HPDE6-E6E7 (cell line): ENCODE measurements around the gene P2RY8.
"Not testable (repeated sequence)": the region's sequence is repeated elsewhere in the genome, so short reads cannot be mapped to it uniquely, and the experiment has no call there.

ENCODE experiments used
- DNase-seq: peaks from one replicate; pipeline ENCODE4 v3.0.0; 2011; ENCODE audit warnings: missing footprints; ENCODE audit errors: extremely low spot score

Gene P2RY8

DNA sequence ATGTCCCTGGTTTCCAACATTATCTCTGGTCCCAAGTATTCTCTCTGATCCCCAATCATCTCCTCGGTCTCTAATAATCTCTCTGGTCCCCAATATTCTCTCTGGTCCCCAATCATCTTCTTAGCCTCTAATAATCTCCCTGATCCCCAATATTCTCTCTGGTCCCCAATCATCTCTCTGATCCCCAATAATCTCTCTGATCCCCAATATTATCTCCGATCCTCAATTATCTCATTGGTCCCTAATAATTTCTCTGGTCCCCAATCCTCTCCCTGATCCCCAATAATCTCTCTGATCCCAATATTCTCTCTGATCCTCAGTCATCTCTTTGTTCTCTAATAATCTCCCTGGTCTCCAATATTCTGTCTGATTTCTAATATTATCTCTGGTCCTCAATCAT is 16.6 kb downstream of the P2RY8 start:
- no peak for DNase-seq

DNA sequence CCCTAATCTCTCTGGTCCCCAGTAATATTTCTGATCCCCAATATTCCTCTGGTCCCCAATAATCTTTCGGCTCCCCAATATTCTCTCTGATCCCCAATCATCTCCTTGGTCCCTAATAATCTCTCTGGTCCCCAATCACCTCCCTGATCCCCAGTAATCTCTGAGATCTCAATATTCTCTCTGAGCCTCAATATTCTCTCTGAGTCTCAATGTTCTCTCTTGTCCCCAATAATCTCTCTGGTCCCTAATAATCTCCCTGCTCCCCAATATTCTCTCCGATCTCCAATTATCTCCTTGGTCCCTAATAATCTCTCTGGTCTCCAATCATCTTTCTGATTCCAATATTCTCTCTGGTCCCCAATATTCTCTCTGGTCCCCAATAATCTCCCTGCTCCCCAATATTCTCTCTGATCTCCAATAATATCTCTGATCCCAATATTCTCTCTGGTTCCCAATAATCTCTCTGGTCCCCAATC is 17.9 kb downstream of the P2RY8 start:
- DNase-seq, result no peak

DNA sequence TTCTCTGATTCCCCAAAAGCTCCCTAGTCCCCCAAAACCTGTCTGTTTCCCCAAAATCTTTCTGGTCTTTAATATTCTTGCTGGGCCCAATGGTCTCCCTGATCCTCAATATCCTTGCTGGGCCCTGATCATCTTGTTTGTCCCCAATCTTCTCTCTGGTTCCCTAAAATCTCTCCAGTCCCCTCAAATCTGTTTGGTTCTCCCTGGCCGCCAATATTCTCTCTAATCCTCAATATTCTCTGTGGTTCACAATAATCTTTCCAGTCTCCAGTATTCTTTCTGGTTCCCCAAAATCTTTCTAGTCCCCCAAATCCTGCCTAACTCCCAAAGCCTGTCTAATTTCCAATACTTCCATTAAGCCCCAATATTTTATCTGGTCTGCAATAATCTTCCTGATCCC is 18.5 kb downstream of the P2RY8 start:
- DNase-seq, result no peak

DNA sequence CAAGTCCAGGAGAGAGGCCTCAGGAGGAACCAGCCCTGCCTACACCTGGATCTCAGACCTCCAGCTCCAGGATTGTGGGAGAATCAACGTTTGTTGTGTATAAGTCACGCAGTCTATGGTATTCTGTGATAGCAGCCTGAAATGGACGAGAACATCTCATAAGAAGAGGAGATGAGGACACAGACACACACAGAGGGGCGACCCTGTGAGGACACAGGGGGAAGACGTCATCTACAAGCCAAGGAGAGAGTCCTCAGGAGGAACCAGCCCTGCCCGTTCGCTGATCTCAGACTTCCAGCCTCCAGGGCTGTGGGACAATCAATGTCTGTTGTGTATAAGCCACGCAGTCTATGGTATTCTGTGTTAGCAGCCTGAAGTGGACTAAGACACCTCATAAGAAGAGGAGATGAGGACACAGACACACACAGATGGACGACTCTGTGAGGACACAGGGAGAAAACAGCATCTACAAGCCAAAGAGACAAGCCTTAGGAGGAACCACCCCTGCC is 20.3 kb downstream of the P2RY8 start:
- no peak for DNase-seq

- no peak for DNase-seq
Observed at GRCh38 chrX:1511829-1512228, 25.2 kb downstream of the P2RY8 start.

DNA sequence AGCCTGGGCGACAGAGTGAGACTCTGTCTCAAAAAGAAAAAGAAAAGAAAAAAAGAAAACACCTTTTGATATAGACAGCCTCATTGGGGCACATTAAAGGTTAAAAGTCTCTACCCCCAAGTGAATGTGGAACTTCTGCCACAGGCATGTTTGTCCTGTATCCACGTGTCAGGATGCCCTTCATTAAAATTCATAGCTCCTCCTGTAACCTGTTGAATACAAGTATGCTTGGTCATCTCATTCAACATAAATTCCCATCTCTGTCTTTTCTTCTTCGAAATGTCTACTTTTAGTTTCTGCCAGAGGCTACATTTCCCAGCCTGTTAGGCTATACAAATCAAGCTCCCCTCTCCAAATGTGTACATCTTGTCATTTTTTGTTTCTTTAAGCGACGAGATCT is 25.8 kb downstream of the P2RY8 start:
- no peak for DNase-seq

DNA sequence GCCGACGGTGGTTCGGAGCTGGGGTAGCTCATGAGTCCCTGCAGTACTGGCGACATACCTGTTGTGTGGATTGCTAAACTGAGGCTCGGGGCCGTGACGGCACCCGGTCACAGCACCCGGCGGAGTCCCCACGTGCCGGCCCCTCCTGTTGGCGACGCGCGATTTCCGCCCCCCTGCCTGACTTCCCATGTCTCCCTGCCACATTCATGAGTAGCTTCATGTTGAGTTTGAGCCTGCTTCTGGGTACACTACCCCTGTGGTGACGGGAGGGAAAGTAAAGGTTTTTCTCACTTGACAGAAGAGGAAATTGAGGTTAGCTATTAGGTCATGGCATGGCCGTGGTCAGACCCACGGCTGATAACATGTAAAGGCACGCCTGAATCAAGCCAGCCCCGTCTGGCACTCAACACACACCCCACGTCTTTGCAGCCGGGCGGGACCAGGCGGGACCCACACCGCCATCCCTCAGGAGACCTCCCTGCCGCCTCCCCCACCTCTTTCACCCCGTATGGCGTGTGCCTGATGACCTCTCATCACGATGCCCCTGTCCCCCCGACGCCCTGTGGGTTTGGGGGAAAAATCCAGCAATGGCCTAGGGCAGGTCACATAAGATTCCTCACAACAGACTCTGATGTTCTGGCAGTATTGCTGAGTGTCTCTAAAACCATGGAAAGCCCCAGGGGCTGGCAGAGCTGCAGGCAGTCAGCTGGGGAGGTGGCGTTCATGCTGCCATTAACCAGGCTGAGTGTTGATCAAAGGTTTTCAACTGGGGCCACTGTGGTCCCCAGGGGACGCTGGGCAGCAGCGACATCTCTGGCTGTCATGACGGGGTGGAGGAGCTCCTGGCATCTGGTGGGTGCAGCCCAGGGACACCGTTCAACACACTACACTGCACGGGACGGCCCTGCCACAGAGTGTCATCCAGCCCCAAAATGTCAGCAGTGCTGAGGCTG is 29.2 kb downstream of the P2RY8 start:
- no peak for DNase-seq

DNA sequence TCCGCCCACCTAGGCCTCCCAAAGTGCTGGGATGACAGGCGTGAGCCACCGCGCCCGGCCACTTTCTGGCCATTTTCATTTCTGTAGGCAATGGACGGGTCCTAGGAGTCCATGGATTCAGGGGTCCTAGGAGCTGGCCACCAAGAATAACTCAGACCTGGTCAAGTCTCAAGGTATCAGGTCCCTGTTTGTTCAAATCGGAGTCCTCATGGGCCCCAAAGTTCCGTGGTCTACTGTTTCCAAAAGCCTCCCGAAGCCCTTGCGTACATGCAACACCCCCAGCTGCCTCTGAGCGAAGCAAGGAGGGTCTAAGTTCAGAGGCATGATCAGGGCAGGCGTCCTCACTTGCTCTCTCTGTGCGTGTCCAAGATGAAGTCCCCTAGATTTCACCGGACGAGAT is 30.1 kb downstream of the P2RY8 start:
- DNase-seq, result no peak

GRCh38 chrX:1502853-1503252 is 34.1 kb downstream of the P2RY8 start:
- DNase-seq, result no peak

- DNase-seq, result no peak
Observed at GRCh38 chrX:1502241-1502640, 34.7 kb downstream of the P2RY8 start.

- no peak for DNase-seq
Observed at GRCh38 chrX:1500701-1501624, 36.0 kb downstream of the P2RY8 start.

DNA sequence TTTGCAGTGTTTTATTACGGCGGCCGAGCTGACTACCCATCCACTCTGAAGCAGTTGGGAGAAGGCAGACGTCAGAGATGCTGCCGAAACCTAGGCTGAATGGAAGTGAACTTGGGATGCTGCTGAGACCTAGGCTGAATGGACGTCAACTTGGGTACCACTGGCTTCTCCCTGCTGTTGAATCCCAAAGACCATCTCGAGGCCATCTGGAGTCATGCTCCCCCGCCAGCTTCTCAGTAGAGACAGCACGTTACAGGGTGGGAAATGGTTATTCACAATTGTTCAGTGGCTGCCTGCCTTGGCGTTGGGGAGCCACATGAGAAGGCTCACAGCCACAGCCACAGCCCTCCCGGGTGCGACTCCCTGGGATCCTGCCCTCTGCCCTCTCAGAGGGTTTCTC is 40.9 kb downstream of the P2RY8 start:
- DNase-seq, result no peak

DNA sequence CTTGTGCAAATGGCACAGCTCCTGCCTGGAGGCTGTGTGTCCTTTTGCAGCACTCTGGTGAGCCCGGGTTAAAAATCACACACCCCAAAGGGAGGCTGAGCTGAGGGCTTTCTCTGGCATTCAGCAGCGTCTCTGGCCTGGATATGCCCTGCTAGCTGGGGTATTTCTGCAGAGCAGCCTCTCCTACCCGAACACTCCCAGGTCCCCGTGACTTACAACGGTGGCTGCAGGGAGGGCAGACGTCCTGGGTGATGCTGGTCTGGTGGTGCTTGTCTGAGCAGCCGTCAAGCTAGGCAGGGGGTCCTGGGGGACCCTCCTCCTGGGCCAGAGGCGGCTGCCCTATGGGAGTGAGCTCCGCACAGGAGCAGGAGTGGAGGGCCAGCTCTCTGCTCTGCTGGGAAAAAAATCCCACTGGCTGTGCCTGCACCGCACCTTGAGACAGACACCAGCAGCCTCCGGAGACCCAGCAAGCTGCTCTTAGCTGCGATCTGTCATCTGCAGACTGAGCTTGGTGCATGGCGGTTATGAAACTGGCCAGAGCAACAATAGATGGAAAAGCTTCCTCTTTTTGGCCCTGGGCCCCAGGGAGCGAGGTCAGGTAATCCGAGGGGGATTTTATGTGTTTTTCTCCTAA is 43.0 kb downstream of the P2RY8 start:
- no peak for DNase-seq

DNA sequence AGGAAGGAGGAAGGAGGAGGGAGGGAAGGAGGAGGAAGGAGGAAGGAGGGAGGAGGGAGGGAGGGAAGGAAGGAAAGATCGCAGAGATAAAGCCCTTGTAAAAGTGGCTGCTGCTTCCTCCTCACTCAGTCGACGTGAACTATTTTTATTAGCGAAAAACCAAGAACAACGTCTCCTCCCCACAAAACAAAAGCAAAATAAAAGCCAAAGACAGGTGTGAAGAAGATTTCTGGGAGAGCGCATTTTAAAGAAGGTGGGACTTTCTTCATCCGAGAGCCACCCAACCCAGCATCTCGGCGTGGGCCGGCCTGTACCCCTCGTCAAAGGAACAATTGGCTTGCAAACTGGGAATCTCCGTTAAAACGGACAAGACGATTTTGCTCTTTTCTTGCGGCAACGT is 43.6 kb downstream of the P2RY8 start:
- DNase-seq, result no peak

DNA sequence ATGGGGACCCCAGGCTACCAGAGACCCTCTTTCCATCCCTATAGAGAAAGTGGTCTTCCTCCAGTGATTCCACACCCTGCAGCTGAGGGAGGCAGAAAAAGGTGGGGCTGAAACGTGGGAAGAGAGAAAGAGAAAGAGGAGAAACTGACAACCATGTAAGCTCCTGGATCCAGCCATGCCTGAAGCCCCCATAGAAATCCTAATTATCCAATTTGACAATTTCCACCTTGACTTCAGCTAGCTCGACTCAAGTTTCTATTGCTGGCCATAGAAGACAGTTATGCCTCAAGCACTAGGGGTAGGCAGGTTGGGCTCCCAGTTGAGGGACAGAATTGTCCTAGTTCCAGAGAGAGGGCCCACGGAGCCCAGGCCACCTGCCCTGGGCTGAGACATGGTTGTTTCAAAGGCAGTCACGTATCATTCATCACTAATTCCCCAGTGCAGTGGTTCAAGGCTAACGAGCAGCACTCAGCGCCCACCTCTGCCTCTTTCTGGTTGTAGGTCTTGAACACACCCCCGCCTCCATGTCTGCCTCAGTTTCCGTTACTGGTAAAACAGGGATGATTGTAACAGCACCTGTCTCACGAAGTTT is 44.5 kb downstream of the P2RY8 start:
- no peak for DNase-seq

DNA sequence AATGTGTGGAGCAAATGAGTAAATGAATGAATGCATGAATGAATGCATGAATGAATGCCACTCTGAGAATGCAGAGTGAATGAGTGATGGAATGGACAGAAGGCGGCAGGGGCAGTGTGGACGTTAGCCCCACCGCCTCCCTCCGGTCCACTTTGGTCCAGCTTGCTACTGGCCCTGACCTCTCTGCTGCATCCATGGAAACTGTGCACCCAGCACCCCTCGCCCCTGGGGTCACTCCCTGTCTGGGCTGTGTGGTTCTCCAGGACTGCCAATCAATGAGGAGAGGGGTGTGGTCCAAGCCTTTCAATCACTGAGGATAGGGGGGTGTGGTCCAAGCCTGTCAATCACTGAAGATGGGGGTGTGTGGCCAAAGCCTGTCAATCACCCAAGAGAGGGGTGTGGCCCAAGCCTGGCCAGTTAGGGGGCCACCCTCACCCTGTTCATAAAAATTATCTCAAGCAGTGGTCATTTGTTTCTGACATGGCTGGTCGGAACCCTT is 45.1 kb downstream of the P2RY8 start:
- no peak for DNase-seq

- DNase-seq, result not testable (repeated sequence)
Observed at GRCh38 chrX:1491248-1491647, 45.7 kb downstream of the P2RY8 start.

DNA sequence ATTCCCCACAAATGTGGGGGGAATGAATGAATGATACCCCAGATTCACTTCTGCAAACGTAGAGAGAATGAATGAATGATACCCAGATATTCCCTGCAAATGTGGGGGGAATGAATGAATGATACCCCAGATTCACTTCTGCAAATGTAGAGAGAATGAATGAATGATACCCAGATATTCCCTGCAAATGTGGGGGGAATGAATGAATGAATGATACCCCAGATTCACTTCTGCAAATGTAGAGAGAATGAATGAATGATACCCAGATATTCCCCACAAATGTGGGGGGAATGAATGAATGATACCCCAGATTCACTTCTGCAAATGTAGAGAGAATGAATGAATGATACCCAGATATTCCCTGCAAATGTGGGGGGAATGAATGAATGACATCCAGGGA is 46.3 kb downstream of the P2RY8 start:
- not testable (repeated sequence) for DNase-seq

GRCh38 chrX:1489354-1489753 is 47.6 kb downstream of the P2RY8 start:
- DNase-seq, result not testable (repeated sequence)

DNA sequence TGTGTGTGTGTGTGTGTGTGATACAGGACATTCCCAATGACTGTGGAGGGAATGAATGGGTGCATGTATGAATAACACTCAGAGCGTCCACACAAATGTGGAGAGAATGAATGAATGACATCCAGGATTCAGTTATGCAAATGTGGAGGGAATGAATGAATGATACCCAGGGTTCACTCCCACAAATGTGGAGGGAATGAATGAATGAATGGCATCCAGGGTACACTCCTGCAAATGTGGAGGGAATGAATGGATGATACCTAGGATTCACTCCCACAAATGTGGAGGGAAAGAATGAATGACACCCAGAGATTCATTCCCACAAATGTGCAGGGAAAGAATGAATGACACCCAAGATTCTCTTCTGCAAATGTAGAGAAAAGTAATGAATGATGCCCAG is 48.2 kb downstream of the P2RY8 start:
- DNase-seq, result no peak

DNA sequence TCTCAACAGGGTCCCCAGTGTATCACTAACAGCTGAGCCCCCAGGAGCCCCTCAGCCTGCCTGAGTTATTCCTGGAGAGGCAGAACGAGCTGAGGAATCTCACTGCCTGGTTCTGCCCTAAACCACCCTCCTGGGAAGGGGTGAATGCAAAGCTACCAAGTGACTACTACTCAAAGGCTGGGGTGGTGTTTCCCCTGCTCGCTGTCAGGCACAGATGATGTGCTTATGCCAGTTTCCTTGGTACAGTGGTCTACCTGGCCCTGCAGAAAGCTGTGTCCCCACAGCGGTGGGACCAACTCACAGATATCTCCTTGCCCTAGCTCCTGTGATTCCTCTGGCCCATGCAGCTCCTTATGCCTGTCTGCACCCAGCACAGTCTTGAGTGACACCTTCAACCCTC is 48.8 kb downstream of the P2RY8 start:
- no peak for DNase-seq
